SU-DHL-6 (cell line): ENCODE results near the gene MBD4.

Experiments used
- EZH2phosphoT487 ChIP-seq: fragments of 200-600 bp; sonication (generic), shearing (Covaris generic); conservative IDR thresholded peaks from 2 replicates; pipeline ENCODE4 v1.6.1; 2018; ENCODE audit warnings: mild to moderate bottlenecking, antibody characterized with exemption, low read length, moderate library complexity, mixed read lengths
- TF ChIP-seq, protein P1 (sequence below): fragments of 200-600 bp; sonication (generic); IDR thresholded peaks from one replicate; pipeline ENCODE4 v1.5.1; 2017; ENCODE audit warnings: antibody characterized with exemption, mild to moderate bottlenecking, low read length, moderate library complexity; ENCODE audit not compliant: insufficient read depth, poor library complexity, severe bottlenecking

DNA sequence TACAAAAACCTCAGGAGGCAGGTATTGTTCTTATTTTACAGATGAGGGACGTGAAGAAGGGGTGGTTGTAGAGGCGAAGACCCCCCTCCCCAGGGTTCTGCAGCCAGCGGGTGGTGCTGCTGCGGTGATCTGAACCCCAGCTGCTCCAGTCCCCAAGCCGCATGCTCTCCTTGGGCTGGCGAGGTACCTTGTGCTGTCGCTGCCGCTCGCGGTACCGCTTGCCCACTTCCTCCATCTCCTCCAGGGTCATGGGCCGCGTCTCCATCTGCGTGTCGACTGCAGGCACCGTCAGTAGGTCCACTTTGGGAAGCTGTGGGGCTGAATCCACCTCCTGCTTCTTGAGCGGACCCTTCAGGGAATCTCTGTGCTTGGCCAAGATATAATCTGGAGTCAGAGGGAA is 28.8 kb downstream of the MBD4 start:
- TF ChIP-seq EZH2phosphoT487, result no peak
- TF ChIP-seq, protein P1, sequence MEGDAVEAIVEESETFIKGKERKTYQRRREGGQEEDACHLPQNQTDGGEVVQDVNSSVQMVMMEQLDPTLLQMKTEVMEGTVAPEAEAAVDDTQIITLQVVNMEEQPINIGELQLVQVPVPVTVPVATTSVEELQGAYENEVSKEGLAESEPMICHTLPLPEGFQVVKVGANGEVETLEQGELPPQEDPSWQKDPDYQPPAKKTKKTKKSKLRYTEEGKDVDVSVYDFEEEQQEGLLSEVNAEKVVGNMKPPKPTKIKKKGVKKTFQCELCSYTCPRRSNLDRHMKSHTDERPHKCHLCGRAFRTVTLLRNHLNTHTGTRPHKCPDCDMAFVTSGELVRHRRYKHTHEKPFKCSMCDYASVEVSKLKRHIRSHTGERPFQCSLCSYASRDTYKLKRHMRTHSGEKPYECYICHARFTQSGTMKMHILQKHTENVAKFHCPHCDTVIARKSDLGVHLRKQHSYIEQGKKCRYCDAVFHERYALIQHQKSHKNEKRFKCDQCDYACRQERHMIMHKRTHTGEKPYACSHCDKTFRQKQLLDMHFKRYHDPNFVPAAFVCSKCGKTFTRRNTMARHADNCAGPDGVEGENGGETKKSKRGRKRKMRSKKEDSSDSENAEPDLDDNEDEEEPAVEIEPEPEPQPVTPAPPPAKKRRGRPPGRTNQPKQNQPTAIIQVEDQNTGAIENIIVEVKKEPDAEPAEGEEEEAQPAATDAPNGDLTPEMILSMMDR, result no peak
